ENCODE results near the gene CDC25C. TPM values are rescaled to one million over a fixed set of nuclear protein-coding genes. Genes with fewer than 3 reads are reported as not detected.

Gene CDC25C
- total and polyA plus RNA-seq, 2 of the 4 experiments (the other 2 are of a cell fraction): 7.3 to 8.2 TPM

- no TSS peak for BruUV-seq (replicated peaks)
- Histone ChIP-seq H3K27ac (ENCODE audit: insufficient read depth, low read length) (no peak overlapping the region), H4K91ac (ENCODE audit: insufficient read depth, low read depth, low read length) (no peak overlapping the region), H2AFZ (replicated peaks; ENCODE audit: low read length, poor library complexity) (no peak overlapping the region), H2BK15ac (ENCODE audit: low read depth, low read length) (no peak overlapping the region), H3K79me1 (ENCODE audit: low read depth in 1 of 2, low read length in 2 of 2) (no peaks in the 10 kb centered on the region), H3K56ac (ENCODE audit: extremely low read depth, insufficient read depth, low read length) (no peak overlapping the region), H3K9ac (ENCODE audit: low read depth, low read length) (no peak overlapping the region), H3K4ac (ENCODE audit: low read depth, low read length) (no peak overlapping the region), H4K5ac (ENCODE audit: low read depth, low read length) (no peak overlapping the region), H3K18ac (ENCODE audit: low read depth, low read length) (no peak overlapping the region), H3K9me1 (ENCODE audit: insufficient read depth, low read length) (no peaks in the 10 kb centered on the region), H3K4me1 (ENCODE audit: control insufficient read depth, insufficient read depth, low read length) (no peaks in the 10 kb centered on the region; the same call in 1 of the 2 replicates), H3K9me3 (ENCODE audit: control insufficient read depth, insufficient read depth, low read length) (no peaks in the 10 kb centered on the region), H3K36me3 (ENCODE audit: control insufficient read depth, insufficient read depth, low read length) (no peaks in the 10 kb centered on the region), H2BK5ac (ENCODE audit: low read depth, low read length, poor library complexity, severe bottlenecking) (no peak overlapping the region), H3K4me3 (ENCODE audit: insufficient read depth, low read depth, low read length) (no peak overlapping the region), H3K23ac (ENCODE audit: low read depth, low read length) (no peak overlapping the region), H2AK5ac (ENCODE audit: low read depth, low read length) (no peak overlapping the region), H2BK20ac (ENCODE audit: low read depth, low read length) (no peak overlapping the region), H3K14ac (replicated peaks; ENCODE audit: low read depth, low read length) (no peak overlapping the region), H2AK9ac (replicated peaks; ENCODE audit: low read depth, low read length, poor library complexity) (no peak overlapping the region), H4K8ac (ENCODE audit: low read depth in 2 of 2, low read length in 2 of 2) (no peak overlapping the region), H3K27me3 (ENCODE audit: control insufficient read depth, insufficient read depth, low read length) (peaks cover 32% of the 10 kb centered on the region), H2BK120ac (ENCODE audit: low read depth, low read length) (no peak overlapping the region), H3K4me2 (ENCODE audit: low read depth, low read length) (no peak overlapping the region), H4K20me1 (ENCODE audit: insufficient read depth, low read length) (no peaks in the 10 kb centered on the region)
- ChIA-PET POLR2A (ENCODE audit: unreplicated experiment) (no interaction called here), CTCF (interaction anchor here (0.7 kb wide), 1 partner anchor 14 kb away, joined by 5 read pairs; no protein-coding TSS in a partner anchor)
- in situ Hi-C loops (cut with MboI; ENCODE audit: low sequenced_read_pairs): no loop called here
- ATAC-seq (ENCODE audit: low read depth) (no peak), DNase-seq (no peak)
- TF ChIP-seq NFE2L2 (IDR thresholded peaks at IDR 0.05; ENCODE audit: low read depth, low read length): no peak
- no peak for TF ChIP-seq SMC3 (IDR thresholded peaks at IDR 0.05; ENCODE audit: low read depth, low read length)
- no peak for TF ChIP-seq RAD21 (IDR thresholded peaks at IDR 0.05; ENCODE audit: low read length)
- no peak for TF ChIP-seq USF2 (IDR thresholded peaks at IDR 0.05; ENCODE audit: low read depth, low read length)
- TF ChIP-seq CTCF (conservative IDR thresholded peaks at IDR 0.05; ENCODE audit: low read depth, low read length): no peak
- TF ChIP-seq MAFK (IDR thresholded peaks at IDR 0.05; ENCODE audit: low read depth, low read length): no peak
- TF ChIP-seq MXI1 (IDR thresholded peaks at IDR 0.05; ENCODE audit: borderline replicate concordance, low read depth, low read length): no peak
- dilution Hi-C loops (cut with HindIII; ENCODE audit: low sequenced_read_pairs, unreplicated experiment): no loop called here
- no CpG with 5 or more reads among the region's 1 CpG for WGBS, 2 experiments (ENCODE audit: extremely low coverage in 2 of 2, insufficient read length in 1 of 2)
- intact Hi-C loops (cut with micrococcal nuclease): no loop called here
Observed at GRCh38 chr5:138275895-138276294, 55.7 kb downstream of the CDC25C start.

Data from IMR-90 (cell line).